PC-9 (cell line): ENCODE results near the gene DGCR2.

ENCODE experiments used
- EZH2 ChIP-seq: fragments of 200-600 bp; sonication (generic); IDR thresholded peaks from 2 replicates; pipeline ENCODE4 v1.8.0; 2017; ENCODE audit warnings: antibody characterized with exemption, low read depth
- TF ChIP-seq, protein P1 (sequence below): fragments of 200-600 bp; sonication (generic); conservative IDR thresholded peaks from 2 replicates; pipeline ENCODE4 v1.6.1; 2017; ENCODE audit warnings: mixed run types, antibody characterized with exemption, mild to moderate bottlenecking, moderate library complexity

DNA sequence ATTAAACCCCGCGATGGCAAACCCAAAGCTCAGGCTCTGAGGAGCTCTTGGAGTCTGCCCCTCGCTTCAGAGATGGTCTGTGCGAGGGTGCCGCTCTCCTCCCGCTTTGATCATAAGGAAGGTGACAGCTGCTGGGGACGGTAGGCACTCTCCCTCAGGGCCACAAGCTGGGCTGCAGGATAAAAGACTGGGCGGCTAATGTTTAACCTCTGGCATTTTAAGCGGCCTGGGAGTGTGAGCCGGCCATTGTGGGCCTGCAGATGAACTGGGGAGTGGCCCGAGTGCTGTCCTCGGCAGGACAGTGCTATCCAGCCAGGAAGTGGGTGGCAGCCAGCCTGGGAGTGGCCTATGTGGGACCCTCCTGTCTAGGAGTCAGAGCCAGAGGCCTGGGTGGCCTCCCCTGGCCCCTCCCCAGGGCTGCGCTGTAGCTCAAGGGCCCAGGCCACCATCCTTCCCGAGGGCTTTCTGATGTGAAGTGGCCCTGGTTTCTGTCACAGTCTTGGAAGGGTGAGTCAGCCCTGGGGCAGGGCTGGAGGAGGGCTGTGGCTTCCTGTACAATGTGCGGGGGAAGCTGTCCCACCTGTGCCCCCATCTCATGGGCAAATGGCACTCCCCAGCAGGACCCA is 127.4 kb downstream of the DGCR2 start:
- TF ChIP-seq, protein P1, sequence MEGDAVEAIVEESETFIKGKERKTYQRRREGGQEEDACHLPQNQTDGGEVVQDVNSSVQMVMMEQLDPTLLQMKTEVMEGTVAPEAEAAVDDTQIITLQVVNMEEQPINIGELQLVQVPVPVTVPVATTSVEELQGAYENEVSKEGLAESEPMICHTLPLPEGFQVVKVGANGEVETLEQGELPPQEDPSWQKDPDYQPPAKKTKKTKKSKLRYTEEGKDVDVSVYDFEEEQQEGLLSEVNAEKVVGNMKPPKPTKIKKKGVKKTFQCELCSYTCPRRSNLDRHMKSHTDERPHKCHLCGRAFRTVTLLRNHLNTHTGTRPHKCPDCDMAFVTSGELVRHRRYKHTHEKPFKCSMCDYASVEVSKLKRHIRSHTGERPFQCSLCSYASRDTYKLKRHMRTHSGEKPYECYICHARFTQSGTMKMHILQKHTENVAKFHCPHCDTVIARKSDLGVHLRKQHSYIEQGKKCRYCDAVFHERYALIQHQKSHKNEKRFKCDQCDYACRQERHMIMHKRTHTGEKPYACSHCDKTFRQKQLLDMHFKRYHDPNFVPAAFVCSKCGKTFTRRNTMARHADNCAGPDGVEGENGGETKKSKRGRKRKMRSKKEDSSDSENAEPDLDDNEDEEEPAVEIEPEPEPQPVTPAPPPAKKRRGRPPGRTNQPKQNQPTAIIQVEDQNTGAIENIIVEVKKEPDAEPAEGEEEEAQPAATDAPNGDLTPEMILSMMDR = no peak
- TF ChIP-seq EZH2 = no peak
